ENCODE measurements around the gene AHCTF1. TPM values are rescaled to one million over a fixed set of nuclear protein-coding genes. Genes with fewer than 3 reads are reported as not detected.

AHCTF1 gene
- total RNA-seq, 1 experiment from 2014 or later: 44.3 TPM

DNA sequence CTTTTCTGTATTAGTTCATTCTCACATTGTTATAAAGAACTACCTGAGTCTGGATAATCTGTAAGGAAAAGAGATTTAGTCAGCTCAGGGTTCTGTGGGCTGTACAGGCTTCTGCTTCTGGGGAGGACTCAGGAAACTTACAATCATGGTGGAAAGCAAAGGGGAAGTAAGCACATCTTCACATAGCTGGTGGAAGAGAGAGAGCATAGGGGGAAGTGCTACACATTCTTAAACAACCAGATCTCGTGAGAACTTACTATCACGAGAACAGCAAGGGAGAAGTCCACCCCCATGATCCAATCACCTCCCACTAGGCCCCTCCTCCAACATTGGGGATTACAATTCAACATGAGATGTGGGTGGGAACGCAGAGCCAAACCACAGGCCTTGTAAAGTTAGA, 37.9 kb upstream of the AHCTF1 start:
- H4K20me1 ChIP-seq (ENCODE audit: control insufficient read depth, insufficient read depth, insufficient read length): no peaks in the 10 kb centered on the region
- H3K23ac ChIP-seq (ENCODE audit: insufficient read length, low read depth, low read length): no peak overlapping the region
- H3K4me3 Mint-ChIP-seq: no peak overlapping the region
- no CpG with 5 or more reads among the region's 3 CpGs for WGBS (ENCODE audit: extremely low coverage, insufficient read length, low lambda C conversion rate)
- H3K18ac ChIP-seq (ENCODE audit: insufficient read length, low read depth, low read length): no peak overlapping the region
- no peak overlapping the region for H4K91ac ChIP-seq (ENCODE audit: insufficient read length, low read depth, low read length)
- H3K4me2 ChIP-seq (ENCODE audit: insufficient read depth, insufficient read length, low read length): no peak overlapping the region
- H2BK120ac ChIP-seq (ENCODE audit: low read depth, low read length, poor library complexity, severe bottlenecking): no peak overlapping the region
- no peak overlapping the region for H2BK15ac ChIP-seq (ENCODE audit: low read depth, low read length)
- DNase-seq: no peak
- H2AK5ac ChIP-seq (ENCODE audit: insufficient read length, low read length): no peak overlapping the region
- H3K27me3 Mint-ChIP-seq (ENCODE audit: low read depth): no peaks in the 10 kb centered on the region; the same call in 1 of the 2 replicates
- H3K79me1 ChIP-seq (ENCODE audit: insufficient read depth, low read depth, low read length, poor library complexity, severe bottlenecking): peaks cover 2% of the 10 kb centered on the region
- H3K9ac ChIP-seq (ENCODE audit: extremely low read depth, insufficient read length, low read length): no peak overlapping the region
- H3K9me3 Mint-ChIP-seq: peaks cover 56 to 60% of the 10 kb centered on the region in 2 experiments
- H2AFZ ChIP-seq (ENCODE audit: low read length): no peak overlapping the region
- no peak overlapping the region for H4K5ac ChIP-seq (ENCODE audit: insufficient read length, low read depth, low read length)
- H3K9me3 ChIP-seq (ENCODE audit: control insufficient read depth, low read depth, low read length): peaks cover 16% of the 10 kb centered on the region
- H3K14ac ChIP-seq (ENCODE audit: insufficient read depth, low read length): no peak overlapping the region
- H2BK20ac ChIP-seq (ENCODE audit: low read depth, low read length, poor library complexity, severe bottlenecking): no peak overlapping the region
- no peak overlapping the region for H3K4ac ChIP-seq (ENCODE audit: low read depth, low read length)
- H3K56ac ChIP-seq (ENCODE audit: insufficient read length, low read depth, low read length): no peak overlapping the region
- no peaks in the 10 kb centered on the region for H3K79me2 ChIP-seq (ENCODE audit: insufficient read depth, low read length)
- H2BK5ac ChIP-seq (ENCODE audit: insufficient read length, low read length): no peak overlapping the region
- TF ChIP-seq, protein P1, sequence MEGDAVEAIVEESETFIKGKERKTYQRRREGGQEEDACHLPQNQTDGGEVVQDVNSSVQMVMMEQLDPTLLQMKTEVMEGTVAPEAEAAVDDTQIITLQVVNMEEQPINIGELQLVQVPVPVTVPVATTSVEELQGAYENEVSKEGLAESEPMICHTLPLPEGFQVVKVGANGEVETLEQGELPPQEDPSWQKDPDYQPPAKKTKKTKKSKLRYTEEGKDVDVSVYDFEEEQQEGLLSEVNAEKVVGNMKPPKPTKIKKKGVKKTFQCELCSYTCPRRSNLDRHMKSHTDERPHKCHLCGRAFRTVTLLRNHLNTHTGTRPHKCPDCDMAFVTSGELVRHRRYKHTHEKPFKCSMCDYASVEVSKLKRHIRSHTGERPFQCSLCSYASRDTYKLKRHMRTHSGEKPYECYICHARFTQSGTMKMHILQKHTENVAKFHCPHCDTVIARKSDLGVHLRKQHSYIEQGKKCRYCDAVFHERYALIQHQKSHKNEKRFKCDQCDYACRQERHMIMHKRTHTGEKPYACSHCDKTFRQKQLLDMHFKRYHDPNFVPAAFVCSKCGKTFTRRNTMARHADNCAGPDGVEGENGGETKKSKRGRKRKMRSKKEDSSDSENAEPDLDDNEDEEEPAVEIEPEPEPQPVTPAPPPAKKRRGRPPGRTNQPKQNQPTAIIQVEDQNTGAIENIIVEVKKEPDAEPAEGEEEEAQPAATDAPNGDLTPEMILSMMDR (conservative IDR thresholded peaks at IDR 0.05): no peak
- no peak overlapping the region for H3T11ph ChIP-seq (ENCODE audit: low read length)
- no peaks in the 10 kb centered on the region for H3K4me1 ChIP-seq (ENCODE audit: insufficient read depth, low read length)
- no peak overlapping the region for H2BK12ac ChIP-seq (ENCODE audit: insufficient read length, low read depth, low read length)
- H3K36me3 Mint-ChIP-seq (ENCODE audit: insufficient read depth in 1 of 3, low read depth in 3 of 3): peaks cover 73 to 84% (median 78%) of the 10 kb centered on the region in 3 experiments
- H3K27me3 ChIP-seq (ENCODE audit: insufficient read depth, low read length): no peaks in the 10 kb centered on the region
- H3K27ac Mint-ChIP-seq: no peak overlapping the region
- H4K8ac ChIP-seq (replicated peaks; ENCODE audit: insufficient read length, low read depth, low read length): no peak overlapping the region
- H3K4me1 Mint-ChIP-seq: no peaks in the 10 kb centered on the region
- H3K23me2 ChIP-seq (ENCODE audit: insufficient read length, low read depth, low read length, poor library complexity, severe bottlenecking): no peaks in the 10 kb centered on the region
- no peak overlapping the region for H3K27ac ChIP-seq (ENCODE audit: insufficient read length, low read depth, low read length)

Measured in H9 (cell line).